Measurements from ENCODE around the gene CDKAL1. TPM values are rescaled to one million over a fixed set of nuclear protein-coding genes. Genes with fewer than 3 reads are reported as not detected.

Gene CDKAL1
- total and polyA plus RNA-seq, 2 donors (not counting 3 experiments of a cell fraction or from before 2014, with no cell fraction given) = 6.1 to 20.5 TPM

GRCh38 chr6:21110684-21111083 is 576.4 kb downstream of the CDKAL1 start:
- H3K9ac ChIP-seq (replicated peaks; ENCODE audit: extremely low read depth, insufficient read depth, low read length) = peak overlapping the region; percentile 94
- H3K36me3 ChIP-seq (ENCODE audit: control insufficient read depth in 2 of 2, extremely low read depth in 1 of 2, insufficient read depth in 2 of 2, low read length in 2 of 2) = no peaks in the 10 kb centered on the region
- POLR2A ChIA-PET = no interaction called here
- no peak overlapping the region for H3K4me3 ChIP-seq (replicated peaks in 1 of 3; ENCODE audit: insufficient read depth in 1 of 3, low read depth in 1 of 3, low read length in 3 of 3)
- DNase-seq (ENCODE audit: low read depth, low spot score) (no peak), FAIRE-seq (no peak)
- BruUV-seq (replicated peaks) = no TSS peak
- CTCF ChIA-PET = interaction anchor here (1.4 kb wide), 1 partner anchor 13 kb away, joined by 3 read pairs; no protein-coding TSS in a partner anchor
- H3K4me1 ChIP-seq (ENCODE audit: control insufficient read depth, extremely low read depth, insufficient read depth, low read length) = peaks cover 37% of the 10 kb centered on the region
- H2AFZ ChIP-seq (ENCODE audit: low read depth, low read length) = no peak overlapping the region
- dilution Hi-C loops (cut with MboI; ENCODE audit: extremely low pct_ligation_motif_present, low sequenced_read_pairs) = no loop called here
- no peaks in the 10 kb centered on the region for H4K20me1 ChIP-seq (replicated peaks; ENCODE audit: control insufficient read depth, extremely low read depth, insufficient read depth, low read length)
- no peak for TF ChIP-seq POLR2AphosphoS5 (IDR thresholded peaks at IDR 0.05; ENCODE audit: insufficient read depth, low read depth, low read length)
- TF ChIP-seq MYC (IDR thresholded peaks at IDR 0.05; ENCODE audit: low read depth, low read length) = no peak
- TF ChIP-seq, protein P1, sequence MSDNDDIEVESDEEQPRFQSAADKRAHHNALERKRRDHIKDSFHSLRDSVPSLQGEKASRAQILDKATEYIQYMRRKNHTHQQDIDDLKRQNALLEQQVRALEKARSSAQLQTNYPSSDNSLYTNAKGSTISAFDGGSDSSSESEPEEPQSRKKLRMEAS (IDR thresholded peaks at IDR 0.05; ENCODE audit: insufficient read depth, insufficient read length) = no peak
- TF ChIP-seq POLR2A (IDR thresholded peaks at IDR 0.05; ENCODE audit: low read depth, low read length) = no peak
- no peaks in the 10 kb centered on the region for H3K79me2 ChIP-seq (ENCODE audit: control insufficient read depth, insufficient read depth, low read length)
- no peaks in the 10 kb centered on the region for H3K27me3 ChIP-seq (ENCODE audit: control insufficient read depth in 2 of 2, insufficient read depth in 2 of 2, low read length in 2 of 2)
- intact Hi-C loops (cut with micrococcal nuclease) = loop anchor here (1.0 to 10.0 kb wide), 7 partner anchors 78 to 708 kb away; partner anchors contain the start of gene E2F3
- H3K9me3 ChIP-seq (replicated peaks; ENCODE audit: control insufficient read depth, insufficient read depth, low read length) = no peaks in the 10 kb centered on the region
- peak overlapping the region; percentile 68 for H3K4me2 ChIP-seq (ENCODE audit: insufficient read depth, low read length)
- H3K9me1 ChIP-seq (replicated peaks; ENCODE audit: control insufficient read depth, extremely low read depth, insufficient read depth, low read length) = no peaks in the 10 kb centered on the region
- peak overlapping the region; percentile 99 for H3K27ac ChIP-seq (ENCODE audit: insufficient read depth, low read depth, low read length)

DNA sequence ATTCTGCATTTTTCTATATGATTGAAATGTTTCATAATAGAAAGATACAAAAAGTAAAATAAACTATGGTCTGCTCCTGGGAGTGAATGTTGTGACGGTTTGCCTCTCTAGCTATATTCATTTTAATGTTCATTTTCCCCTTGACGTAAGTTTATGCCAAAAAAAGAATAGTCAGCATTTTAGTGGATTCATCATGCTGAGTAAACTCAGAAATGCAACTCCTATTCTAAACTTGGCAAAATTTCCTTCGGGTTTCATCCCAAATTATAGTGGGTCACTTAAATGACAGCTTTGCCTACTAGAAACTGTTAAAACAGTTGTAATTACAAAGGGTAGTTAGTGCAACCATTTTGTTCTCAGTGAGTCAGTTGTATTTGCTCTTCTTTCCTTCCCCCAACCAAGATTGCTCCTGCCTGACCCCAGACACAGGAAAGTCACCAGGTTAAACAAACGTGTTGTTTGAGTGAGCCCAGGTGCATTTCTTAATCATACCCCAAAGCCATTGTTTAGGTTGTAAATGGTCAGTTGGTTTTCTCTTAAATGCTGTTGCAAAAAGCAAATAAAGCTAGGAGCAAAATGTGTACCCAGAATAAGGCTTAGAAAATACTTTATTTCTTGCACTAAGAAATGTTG is 577.0 kb downstream of the CDKAL1 start:
- DNase-seq (ENCODE audit: low read depth, low spot score) (peak; percentile 71), FAIRE-seq (no peak)
- Histone ChIP-seq H3K27ac (ENCODE audit: insufficient read depth, low read depth, low read length) (peak overlapping the region; percentile 63), H3K27me3 (ENCODE audit: control insufficient read depth in 2 of 2, insufficient read depth in 2 of 2, low read length in 2 of 2) (no peaks in the 10 kb centered on the region), H3K36me3 (ENCODE audit: control insufficient read depth in 2 of 2, extremely low read depth in 1 of 2, insufficient read depth in 2 of 2, low read length in 2 of 2) (no peaks in the 10 kb centered on the region), H3K4me1 (ENCODE audit: control insufficient read depth, extremely low read depth, insufficient read depth, low read length) (peaks cover 37% of the 10 kb centered on the region), H3K9me3 (replicated peaks; ENCODE audit: control insufficient read depth, insufficient read depth, low read length) (no peaks in the 10 kb centered on the region), H3K4me3 (replicated peaks in 1 of 3; ENCODE audit: insufficient read depth in 1 of 3, low read depth in 1 of 3, low read length in 3 of 3) (no peak overlapping the region), H4K20me1 (replicated peaks; ENCODE audit: control insufficient read depth, extremely low read depth, insufficient read depth, low read length) (no peaks in the 10 kb centered on the region), H3K9me1 (replicated peaks; ENCODE audit: control insufficient read depth, extremely low read depth, insufficient read depth, low read length) (no peaks in the 10 kb centered on the region), H3K4me2 (ENCODE audit: insufficient read depth, low read length) (peak overlapping the region; percentile 68), H3K9ac (replicated peaks; ENCODE audit: extremely low read depth, insufficient read depth, low read length) (no peak overlapping the region), H3K79me2 (ENCODE audit: control insufficient read depth, insufficient read depth, low read length) (no peaks in the 10 kb centered on the region), H2AFZ (ENCODE audit: low read depth, low read length) (no peak overlapping the region)
- ChIA-PET CTCF (no interaction called here), POLR2A (no interaction called here)
- no peak for TF ChIP-seq JUN (IDR thresholded peaks at IDR 0.05; ENCODE audit: borderline replicate concordance, insufficient read depth, insufficient read length, low read depth)
- peak; percentile 62 for TF ChIP-seq FOS (IDR thresholded peaks at IDR 0.05; ENCODE audit: borderline replicate concordance, insufficient read depth, low read length)
- no peak for TF ChIP-seq MYC (IDR thresholded peaks at IDR 0.05; ENCODE audit: low read depth, low read length)
- TF ChIP-seq POLR2AphosphoS5 (IDR thresholded peaks at IDR 0.05; ENCODE audit: insufficient read depth, low read depth, low read length) = peak; percentile 56
- no peak for TF ChIP-seq EZH2 (IDR thresholded peaks at IDR 0.05; ENCODE audit: borderline replicate concordance, low read depth, low read length, severe bottlenecking)
- TF ChIP-seq POLR2A (IDR thresholded peaks at IDR 0.05; ENCODE audit: low read depth, low read length) = no peak
- peak; percentile 28 for TF ChIP-seq GATA2 (IDR thresholded peaks at IDR 0.05; ENCODE audit: insufficient read depth, insufficient read length, low read depth, low read length)
- no TSS peak for BruUV-seq (replicated peaks)
- intact Hi-C loops (cut with micrococcal nuclease) (loop anchor here (2.0 to 10.0 kb wide), 3 partner anchors 300 to 709 kb away; partner anchors contain the start of gene E2F3), dilution Hi-C loops (cut with MboI; ENCODE audit: extremely low pct_ligation_motif_present, low sequenced_read_pairs) (no loop called here)
